Keratinocyte (primary cell): ENCODE measurements around the gene FAM53A. TPM values are rescaled to one million over a fixed set of nuclear protein-coding genes. Genes with fewer than 3 reads are reported as not detected.
A peak's percentile ranks its signal among the peaks of the same experiment; 100 is the strongest.

Source experiments
- DNase-seq: peaks from one replicate; pipeline ENCODE4 v3.0.0-alpha.2; 2011; ENCODE audit warnings: low read depth, missing footprints, low spot score
- FAIRE-seq: peaks from 2 replicates; lab custom pipeline; 2011; peaks lifted over from hg19 to GRCh38; lab: Jason Lieb, UNC
- H2AFZ ChIP-seq: 2 replicates; pipeline ENCODE4 v1.6.0; 2012; ENCODE audit warnings: low read length, control low read depth, inconsistent platforms; ENCODE audit not compliant: control insufficient read depth
- H3K27ac ChIP-seq: 2 replicates; pipeline ENCODE4 v1.5.1; 2011; ENCODE audit warnings: low read length; ENCODE audit not compliant: control insufficient read depth, insufficient read depth
- H3K27me3 ChIP-seq: 3 replicates; pipeline ENCODE4 v1.6.0; 2011; ENCODE audit warnings: low read length; ENCODE audit not compliant: control insufficient read depth, insufficient read depth; ENCODE audit errors: extremely low read depth
- H3K36me3 ChIP-seq, 2 experiments: 2 replicates in 1 of 2; 3 replicates in 1 of 2; pipeline ENCODE4 v1.5.1; 2011; ENCODE audit warnings: low read length in 2 of 2, mild to moderate bottlenecking in 1 of 2; ENCODE audit not compliant: control insufficient read depth in 2 of 2, insufficient read depth in 2 of 2; ENCODE audit errors: extremely low read depth in 1 of 2
- H3K4me1 ChIP-seq: 3 replicates; pipeline ENCODE4 v1.5.1; 2011; ENCODE audit warnings: low read length; ENCODE audit not compliant: control insufficient read depth, insufficient read depth; ENCODE audit errors: extremely low read depth
- H3K4me2 ChIP-seq: 3 replicates; pipeline ENCODE4 v1.6.0; 2011; ENCODE audit warnings: low read depth, low read length; ENCODE audit not compliant: control insufficient read depth, insufficient read depth; ENCODE audit errors: extremely low read depth
- H3K4me3 ChIP-seq, 3 experiments: fragments of 200-600 bp in 1 of 3; sonication (generic) in 1 of 3; 2 replicates in 2 of 3; 3 replicates in 1 of 3; pipeline ENCODE4 v1.5.1; 2011 to 2016; ENCODE audit warnings: low read length in 3 of 3, mild to moderate bottlenecking in 3 of 3, control low read depth in 2 of 3, inconsistent platforms in 1 of 3, low read depth in 1 of 3, mixed read lengths in 1 of 3, mixed run types in 1 of 3, moderate library complexity in 1 of 3; ENCODE audit not compliant: control insufficient read depth in 2 of 3, insufficient read depth in 2 of 3; ENCODE audit errors: extremely low read depth in 1 of 3
- H3K79me2 ChIP-seq: 2 replicates; pipeline ENCODE4 v1.6.0; 2012; ENCODE audit warnings: low read length; ENCODE audit not compliant: control insufficient read depth, insufficient read depth
- H3K9ac ChIP-seq: 3 replicates; pipeline ENCODE4 v1.6.0; 2011; ENCODE audit warnings: low read length; ENCODE audit not compliant: control insufficient read depth, insufficient read depth; ENCODE audit errors: extremely low read depth
- H3K9me1 ChIP-seq: 3 replicates; pipeline ENCODE4 v1.6.0; 2011; ENCODE audit warnings: low read length; ENCODE audit not compliant: control insufficient read depth, insufficient read depth; ENCODE audit errors: extremely low read depth
- H3K9me3 ChIP-seq: 2 replicates; pipeline ENCODE4 v1.5.1; 2012; ENCODE audit warnings: low read depth, low read length; ENCODE audit not compliant: control insufficient read depth
- H4K20me1 ChIP-seq: 3 replicates; pipeline ENCODE4 v1.6.0; 2011; ENCODE audit warnings: low read length; ENCODE audit not compliant: control insufficient read depth, insufficient read depth; ENCODE audit errors: extremely low read depth
- CTCF ChIP-seq, 3 experiments: IDR thresholded peaks in 1 of 3; conservative IDR thresholded peaks in 1 of 3; optimal IDR thresholded peaks in 1 of 3; 2 replicates in 2 of 3; 3 replicates in 1 of 3; pipeline versions ENCODE3 to v1.5.1; 2011; ENCODE audit warnings: low read length in 3 of 3, mild to moderate bottlenecking in 3 of 3, moderate library complexity in 2 of 3, control low read depth in 1 of 3, inconsistent platforms in 1 of 3; ENCODE audit not compliant: insufficient read depth in 2 of 3; ENCODE audit errors: extremely low read depth in 1 of 3
- EZH2 ChIP-seq: IDR thresholded peaks from one replicate; pipeline ENCODE4 v1.6.1; 2012; ENCODE audit warnings: inconsistent platforms, mild to moderate bottlenecking, low read length, moderate library complexity
- dilution Hi-C: fragments of 300-500 bp; cut with MboI; formaldehyde crosslinking; loops from one replicate; pipeline ENCODE4 v1.7.0; 2020; ENCODE audit warnings: low sequenced_read_pairs; ENCODE audit not compliant: extremely low pct_ligation_motif_present
- polyA plus RNA-seq, 5 experiments: library from polyadenylated mRNA; depleted of rRNA in 3 of 5; stranded (reverse) in 3 of 5; stranded (forward) in 1 of 5; unstranded in 1 of 5; fragments of >200 nt; gene quantifications; 1 replicate in 1 of 5; 2 replicates in 3 of 5; 3 replicates in 1 of 5; pipeline versions ENCODE4 v1.2.1 to v1.2.3, GENCODE V29; 2011 to 2012; ENCODE audit warnings: missing spikeins in 2 of 5, low read depth in 1 of 5, low replicate concordance in 1 of 5

Gene FAM53A
- polyA plus RNA-seq, 1 donor (not counting 4 experiments of a cell fraction or from before 2014, with no cell fraction given) = 0.50 TPM

- dilution Hi-C loops = no loop called here
- Histone ChIP-seq H3K79me2 (peaks cover 70% of the 10 kb centered on the region), H3K4me3 (peak overlapping the region; percentile 78 to 81 (median 79)), H3K27me3 (no peaks in the 10 kb centered on the region), H3K4me2 (peak overlapping the region; percentile 66), H3K9me1 (peaks cover 4% of the 10 kb centered on the region), H4K20me1 (peaks cover 8% of the 10 kb centered on the region), H3K36me3 (peaks cover 5 to 35% of the 10 kb centered on the region in 2 experiments), H3K9me3 (no peaks in the 10 kb centered on the region), H2AFZ (no peak overlapping the region), H3K4me1 (peaks cover 30% of the 10 kb centered on the region), H3K9ac (peak overlapping the region; percentile 76), H3K27ac (peak overlapping the region; percentile 43)
- no peak for DNase-seq
- FAIRE-seq = no peak
- TF ChIP-seq EZH2 = no peak
- TF ChIP-seq CTCF (optimal IDR thresholded peaks at IDR 0.05 in 1 of 3, IDR thresholded peaks at IDR 0.05 in 1 of 3, conservative IDR thresholded peaks at IDR 0.05 in 1 of 3; ENCODE audit: extremely low read depth in 1 of 3, insufficient read depth in 2 of 3, low read length in 3 of 3) = no peak
Observed at GRCh38 chr4:1721666-1722550, 37.8 kb upstream of the FAM53A start.

DNA sequence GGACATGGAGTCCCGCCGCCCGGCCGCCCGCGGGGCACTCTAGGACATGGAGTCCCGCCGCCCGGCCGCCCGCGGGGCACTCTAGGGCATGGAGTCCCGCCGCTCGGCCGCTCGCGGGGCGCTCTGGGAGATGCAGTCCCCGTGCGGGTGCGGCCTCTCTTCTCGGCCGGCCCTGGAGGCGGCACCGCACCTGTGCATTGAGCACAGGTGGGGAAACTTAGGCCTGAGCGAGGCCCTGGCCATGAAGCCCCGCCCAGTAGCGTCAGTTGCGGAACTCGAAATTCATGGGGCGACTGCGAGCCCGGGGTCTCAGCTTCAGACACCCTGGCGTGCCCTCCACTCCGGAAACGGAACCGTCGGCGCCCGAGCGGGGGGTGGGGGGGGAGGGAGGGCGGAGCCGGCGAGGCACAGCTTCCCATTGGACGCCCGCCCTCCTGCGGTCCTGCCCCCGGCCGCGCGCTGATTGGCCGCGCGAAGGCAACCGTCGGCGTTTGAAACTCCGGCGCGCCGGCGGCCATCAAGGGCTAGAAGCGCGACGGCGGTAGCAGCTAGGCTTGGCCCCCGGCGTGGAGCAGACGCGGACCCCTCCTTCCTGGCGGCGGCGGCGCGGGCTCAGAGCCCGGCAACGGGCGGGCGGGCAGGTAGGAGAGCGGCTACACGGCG lies 37.0 kb upstream of the FAM53A start, which contains the start of the genes TACC3 and TMEM129:
Gene TACC3 (plus strand): TSS at position 519 of the 663 bp plus-strand sequence. CDS start 1,901 bp downstream, outside the sequence.
Gene TMEM129 (minus strand): TSS at position 321 of the 663 bp plus-strand sequence. CDS start 486 bp downstream, outside the sequence.
- Histone ChIP-seq H3K9ac (peak within 1 kb of the TSS; percentile 76), H2AFZ (peak within 1 kb of the TSS; percentile 84), H3K27ac (peak within 1 kb of the TSS; percentile 60), H3K4me2 (peak within 1 kb of the TSS; percentile 92), H3K36me3 (peaks cover 6 to 37% of the 10 kb centered on the region in 2 experiments), H3K4me1 (peaks cover 22% of the 10 kb centered on the region), H3K9me3 (no peaks in the 10 kb centered on the region), H3K27me3 (no peaks in the 10 kb centered on the region), H3K9me1 (no peaks in the 10 kb centered on the region), H3K4me3 (peak within 1 kb of the TSS; percentile 79 to 81 (median 81)), H3K79me2 (peaks cover 75% of the 10 kb centered on the region), H4K20me1 (peaks cover 8% of the 10 kb centered on the region)
- peak; percentile 86 for DNase-seq
- dilution Hi-C loops = no loop called here
- peak; percentile 36 for FAIRE-seq
- TF ChIP-seq CTCF (optimal IDR thresholded peaks at IDR 0.05 in 1 of 3, IDR thresholded peaks at IDR 0.05 in 1 of 3, conservative IDR thresholded peaks at IDR 0.05 in 1 of 3; ENCODE audit: extremely low read depth in 1 of 3, insufficient read depth in 2 of 3, low read length in 3 of 3) (no peak), EZH2 (no peak)
